OCI-LY3 (cell line): Measurements from ENCODE around the gene KRTAP5-11.
"Not testable (repeated sequence)": the region's sequence is repeated elsewhere in the genome, so short reads cannot be mapped to it uniquely, and the experiment has no call there.

Source experiments
- CTCF ChIP-seq: fragments of 200-600, 300-600 bp; sonication (generic); IDR thresholded peaks from 2 replicates; pipeline ENCODE4 v1.5.1; 2014; ENCODE audit warnings: antibody characterized with exemption, low read length, low read depth
- EZH2phosphoT487 ChIP-seq: fragments of 200-600 bp; shearing (Covaris generic); IDR thresholded peaks from 2 replicates; pipeline ENCODE4 v1.6.1; 2018; ENCODE audit warnings: antibody characterized with exemption, mixed run types, low read depth

GRCh38 chr11:71606853-71607519, 24.3 kb upstream of the KRTAP5-11 start:
- not testable (repeated sequence) for TF ChIP-seq CTCF, EZH2phosphoT487
